ENCODE data around the gene PNPLA3. TPM values are rescaled to one million over a fixed set of nuclear protein-coding genes. Genes with fewer than 3 reads are reported as not detected.

PNPLA3 gene
- total RNA-seq, 1 donor from 2014 or later = 0.93 TPM

DNA sequence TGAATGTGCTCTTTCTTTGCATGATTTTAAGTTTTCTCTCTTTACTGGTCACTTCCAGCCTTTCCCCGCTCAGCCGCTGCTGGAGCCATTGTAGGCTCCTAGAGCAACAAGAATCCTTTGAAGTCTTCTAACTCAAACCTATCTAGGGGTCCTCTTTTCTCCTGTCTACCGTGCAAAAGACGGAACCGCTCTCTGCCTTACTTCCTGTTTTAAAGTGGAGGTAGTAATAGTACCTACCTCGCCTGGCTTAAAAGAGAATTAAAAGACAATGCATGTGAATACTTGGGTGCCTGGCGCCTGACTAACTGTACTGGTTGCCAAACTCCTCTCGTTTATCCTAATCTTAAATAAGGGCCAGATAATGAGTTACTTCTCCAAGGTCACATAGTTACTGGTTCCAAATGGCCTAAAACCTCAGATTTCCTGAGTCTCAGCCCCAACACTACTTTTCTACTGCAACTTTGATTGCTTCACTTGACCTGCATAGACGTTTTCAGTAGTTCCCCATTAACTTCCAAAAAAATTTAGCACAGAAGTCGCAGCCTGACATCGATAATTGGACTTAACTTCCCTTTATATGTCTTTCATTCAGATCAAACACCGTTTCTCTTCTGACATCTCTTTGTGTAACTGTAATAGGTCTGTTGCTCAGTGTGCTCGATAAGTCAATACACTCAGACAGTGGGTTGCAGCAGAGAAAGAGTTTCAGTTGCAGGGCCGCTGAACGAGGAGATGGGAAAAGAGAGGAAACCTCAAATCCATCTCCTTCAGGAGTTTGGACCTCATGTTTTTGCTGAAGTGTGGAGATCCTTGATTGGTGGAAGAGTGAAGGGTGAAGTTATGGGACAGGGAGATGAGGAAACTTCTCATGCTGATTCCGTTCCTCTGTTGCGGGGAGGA is 32.5 kb downstream of the PNPLA3 start:
- no peak for DNase-seq (ENCODE audit: low spot score)

- no peak for DNase-seq (ENCODE audit: low spot score)
These were observed 33.3 kb downstream of the PNPLA3 start for GRCh38 chr22:43956805-43957463.

DNA sequence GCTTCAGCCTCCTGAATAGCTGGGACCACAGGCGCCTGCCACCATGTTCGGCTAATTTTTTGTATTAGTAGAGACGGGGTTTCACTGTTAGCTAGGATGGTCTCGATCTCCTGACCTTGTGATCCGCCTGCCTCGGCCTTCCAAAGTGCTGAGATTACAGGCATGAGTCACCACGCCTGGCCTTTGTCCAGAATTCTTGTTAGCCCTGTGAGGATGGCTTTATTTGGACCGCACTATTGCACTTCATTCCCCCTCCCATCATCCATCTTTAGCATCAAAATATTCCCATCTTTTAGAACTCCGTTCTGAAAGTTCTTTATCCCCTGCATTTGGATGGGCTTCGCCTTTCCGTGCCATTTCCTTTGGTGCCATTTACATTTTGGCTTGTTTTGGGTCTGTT is 34.3 kb downstream of the PNPLA3 start:
- no peak for DNase-seq (ENCODE audit: low spot score)

- DNase-seq (ENCODE audit: low spot score) = no peak
These were observed 40.8 kb downstream of the PNPLA3 start for GRCh38 chr22:43964314-43964857.

DNA sequence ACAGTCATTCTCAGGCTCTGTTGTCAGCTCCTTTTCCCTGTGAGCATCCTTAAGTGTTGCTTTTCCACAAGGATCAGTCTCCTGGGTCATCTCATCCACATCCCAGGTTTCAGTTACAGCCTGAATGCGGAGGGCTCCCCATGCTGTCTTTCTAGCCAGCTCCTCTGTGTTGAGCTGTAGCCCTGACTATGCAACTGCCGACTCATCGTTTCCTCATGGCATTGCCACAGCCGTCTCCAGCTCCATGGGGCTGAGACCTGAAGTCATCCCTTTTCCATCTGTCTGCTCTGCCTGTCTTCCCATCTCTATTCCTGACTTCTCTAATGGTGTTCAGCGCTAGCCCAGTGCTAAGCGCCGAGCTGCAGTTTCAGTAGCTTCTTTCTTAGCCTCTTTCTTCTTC is 43.5 kb downstream of the PNPLA3 start:
- DNase-seq (ENCODE audit: low spot score) = no peak

DNA sequence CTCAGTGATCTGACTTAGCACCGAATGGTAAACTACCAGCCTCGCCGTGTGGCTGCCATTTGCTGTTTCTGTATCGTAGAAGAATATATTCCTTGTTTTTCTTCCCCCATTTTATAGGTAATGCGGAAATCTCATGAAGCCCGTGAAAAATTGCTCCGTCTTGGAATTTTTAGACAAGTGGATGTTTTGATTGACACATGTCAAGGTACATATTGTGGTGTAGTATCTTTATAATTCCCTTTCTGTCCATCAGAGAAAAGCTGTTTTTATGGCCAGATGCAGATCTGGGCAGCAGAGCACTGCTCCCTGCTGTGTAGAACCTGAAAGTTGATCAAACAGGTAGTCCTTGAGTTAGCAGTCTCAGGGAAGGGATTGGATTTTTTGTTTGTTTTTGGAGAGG is 45.0 kb downstream of the PNPLA3 start:
- peak; percentile 43 for DNase-seq (ENCODE audit: low spot score)

DNA sequence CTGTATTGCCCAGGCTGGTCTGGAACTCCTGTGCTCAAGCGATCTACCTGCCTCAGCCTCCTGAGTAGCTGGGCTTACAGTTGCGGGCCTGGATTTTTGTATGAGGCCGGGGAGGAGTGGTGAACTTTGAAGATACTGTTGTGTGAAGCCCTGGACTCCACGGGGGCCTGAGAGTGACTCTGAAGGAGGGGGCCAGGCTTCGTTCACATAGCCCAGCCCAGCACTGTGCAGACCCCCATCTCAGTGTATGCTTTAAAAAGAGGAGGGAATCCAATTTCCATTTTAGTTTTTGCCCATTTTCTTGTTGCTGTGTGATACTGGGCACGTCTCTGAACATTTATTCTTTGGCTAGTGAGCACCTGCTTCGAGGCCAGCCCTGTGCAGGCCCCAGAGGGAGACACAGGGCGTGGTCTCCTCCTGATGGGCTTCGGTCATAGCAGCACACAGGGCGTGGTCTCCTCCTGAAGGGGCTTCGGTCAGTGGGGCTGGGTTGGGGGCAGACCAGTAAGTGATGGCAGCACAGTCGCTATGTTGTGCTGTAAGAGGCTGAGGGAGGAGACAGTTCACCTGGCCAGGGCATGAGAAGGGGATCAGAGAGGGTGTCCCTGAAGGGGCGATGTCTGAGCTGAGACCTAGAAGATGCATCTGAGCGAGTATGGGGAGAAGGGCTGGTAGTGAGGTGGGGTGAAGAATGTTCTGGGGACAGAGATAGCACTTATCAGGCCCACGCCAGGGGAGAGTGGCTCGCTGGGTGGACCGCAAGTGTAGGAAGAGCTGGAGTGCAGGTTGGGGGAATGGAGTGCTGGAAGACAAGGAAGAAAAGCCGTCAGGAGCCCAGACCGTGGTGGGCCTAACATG is 45.6 kb downstream of the PNPLA3 start:
- DNase-seq (ENCODE audit: low spot score) = peak; percentile 71

DNA sequence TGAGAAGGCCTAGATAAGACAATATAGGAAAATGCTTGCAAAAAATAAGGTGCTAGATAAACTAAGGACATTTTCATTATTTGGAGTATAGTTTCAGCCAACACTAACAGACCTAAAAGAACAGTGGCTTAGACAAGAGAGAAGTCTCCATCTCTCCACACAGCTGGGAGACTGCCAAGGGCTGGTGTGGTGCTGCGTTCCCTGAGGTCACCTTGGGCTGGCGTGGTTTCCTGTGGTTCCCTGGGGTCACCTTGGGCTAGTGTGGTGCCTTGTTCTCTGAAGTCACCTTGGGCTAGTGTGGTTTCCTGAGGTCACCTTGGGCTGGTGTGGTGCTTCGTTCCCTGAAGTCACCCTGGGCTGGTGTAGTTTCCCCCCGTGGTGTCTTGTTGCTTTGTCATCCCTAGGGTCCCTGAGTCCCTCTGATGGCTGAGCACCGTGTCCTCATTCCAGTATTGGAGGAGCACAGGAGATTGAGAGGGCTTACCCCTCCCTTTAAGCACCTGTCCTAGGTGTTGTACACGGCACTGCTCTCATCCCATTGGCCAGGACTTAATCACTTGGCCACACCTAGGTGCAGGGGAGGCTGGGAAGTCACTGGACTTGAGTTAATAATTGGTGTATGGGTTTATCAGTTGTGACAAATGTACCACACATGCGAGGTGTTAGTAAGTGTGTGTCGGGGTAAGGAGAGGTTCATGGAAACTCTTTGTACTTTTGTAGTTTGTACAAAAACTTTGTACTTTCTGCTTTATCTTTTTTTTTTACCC is 46.6 kb downstream of the PNPLA3 start:
- peak; percentile 43 for DNase-seq (ENCODE audit: low spot score)

- peak; percentile 41 for DNase-seq (ENCODE audit: low spot score)
These were observed 47.5 kb downstream of the PNPLA3 start for GRCh38 chr22:43971112-43971511.

DNA sequence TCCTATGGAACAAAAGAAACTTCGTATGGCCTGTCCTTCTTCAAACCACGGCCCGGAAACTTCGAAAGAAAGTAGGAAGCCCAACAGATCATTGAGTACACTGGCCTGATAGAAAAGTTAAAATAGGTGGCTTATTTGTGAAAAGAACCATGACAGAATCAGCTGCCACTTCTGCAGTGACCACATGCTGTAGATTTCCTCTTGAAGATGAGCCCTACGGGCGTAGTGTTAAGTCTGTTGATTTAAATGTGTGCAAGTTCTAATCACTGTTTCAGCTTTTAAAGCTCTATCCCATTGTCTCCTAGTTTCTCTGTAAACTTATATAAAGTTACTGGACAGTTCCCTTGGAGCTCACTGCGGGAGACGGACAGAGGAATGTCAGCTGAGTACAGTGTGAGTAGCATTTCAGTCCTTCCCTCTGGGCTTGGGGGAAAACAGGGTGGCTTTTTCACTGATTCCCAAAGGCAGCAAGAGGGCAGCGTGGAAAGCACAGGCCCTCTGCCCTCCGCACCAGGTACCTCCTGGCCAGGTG is 49.4 kb downstream of the PNPLA3 start:
- DNase-seq (ENCODE audit: low spot score) = peak; percentile 39

DNA sequence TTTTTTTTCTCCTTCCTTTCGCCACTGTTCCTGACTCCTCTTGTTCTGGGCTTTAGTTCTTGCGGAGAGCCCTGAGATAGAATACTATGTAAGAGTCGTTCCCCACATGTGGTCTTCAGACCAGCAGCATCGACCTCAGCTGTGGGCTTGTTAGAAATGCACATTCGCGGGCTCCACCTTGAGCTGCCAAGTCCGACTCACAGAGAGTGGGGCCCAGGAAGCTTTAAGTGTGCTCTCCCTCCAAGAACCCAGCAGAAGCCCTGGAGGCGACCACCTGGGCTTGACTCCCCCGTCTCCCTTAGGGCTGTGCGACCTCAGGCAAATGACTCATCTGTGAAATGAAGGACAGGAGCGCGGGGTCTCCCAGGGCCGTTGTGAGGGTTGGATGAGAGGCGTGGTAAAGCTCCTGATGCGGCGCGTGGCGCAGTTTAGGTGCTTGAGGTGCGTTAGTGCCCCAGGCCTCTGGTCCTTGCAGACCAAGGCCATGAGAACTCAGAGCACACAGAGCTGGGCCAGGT is 50.5 kb downstream of the PNPLA3 start:
- DNase-seq (ENCODE audit: low spot score) = peak; percentile 60

DNA sequence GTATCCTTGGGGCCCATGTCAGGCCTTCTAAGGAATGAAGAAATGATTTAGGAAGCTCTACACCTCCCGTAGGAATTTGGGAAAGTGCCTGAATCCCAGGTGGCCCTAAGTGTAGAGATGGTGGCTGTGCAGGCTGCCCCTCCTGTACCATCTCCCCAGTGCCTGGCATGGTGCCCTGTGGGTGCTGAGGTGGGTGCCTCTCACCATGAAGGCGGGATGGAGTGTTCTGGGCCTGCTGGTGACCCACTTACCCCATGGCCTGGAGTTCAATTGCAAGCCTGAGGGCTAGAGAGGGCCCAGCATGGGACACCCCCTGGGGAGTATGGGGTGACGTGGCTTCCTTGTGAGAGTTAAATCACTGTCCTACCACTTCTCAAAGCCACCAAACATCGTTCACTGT is 51.4 kb downstream of the PNPLA3 start:
- peak; percentile 43 for DNase-seq (ENCODE audit: low spot score)

DNA sequence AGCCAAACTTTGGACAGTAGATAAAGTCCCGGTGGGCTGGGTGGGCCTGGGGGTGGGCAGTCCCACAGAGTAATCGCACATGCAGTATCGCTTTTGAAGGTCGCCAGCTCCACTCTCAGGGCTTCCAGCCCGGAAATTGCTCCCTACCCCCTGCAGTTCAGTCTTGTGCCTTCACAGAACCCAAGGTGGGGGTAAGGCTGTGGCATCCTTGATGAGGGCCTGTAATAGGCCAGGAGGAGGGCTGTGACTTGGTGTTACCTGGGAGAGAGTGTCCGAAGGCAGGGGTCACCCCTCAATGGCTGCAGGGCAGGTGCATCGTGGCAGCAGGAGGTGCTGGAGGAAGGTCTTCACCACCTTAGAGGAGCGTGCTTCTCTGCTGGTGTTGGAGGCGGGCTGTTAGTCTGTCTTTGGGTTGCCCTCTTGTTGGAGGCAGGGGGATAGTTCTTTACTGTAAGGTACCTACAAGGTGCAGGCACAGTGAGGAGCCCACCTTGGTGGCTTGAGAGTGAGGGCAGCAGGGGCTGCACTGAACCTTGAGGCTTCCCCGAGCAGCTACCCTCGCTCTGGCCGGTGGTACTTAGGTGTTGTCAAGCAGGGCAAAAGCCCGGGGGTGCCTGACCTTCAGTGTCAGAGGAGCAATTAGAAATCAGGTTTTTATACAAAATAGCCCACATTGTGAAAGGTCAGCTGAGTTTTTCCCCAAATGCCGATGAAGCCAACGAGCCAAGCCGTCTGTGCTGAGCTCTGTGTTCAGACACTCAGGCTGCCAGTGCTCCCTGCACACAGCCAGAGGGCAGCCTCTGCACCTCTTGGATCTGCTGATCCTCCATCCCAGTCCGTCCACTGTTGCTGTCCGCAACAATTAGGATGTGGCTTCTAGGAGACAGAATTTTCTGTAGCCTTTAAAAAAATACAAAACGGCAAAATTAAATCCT is 53.5 kb downstream of the PNPLA3 start:
- DNase-seq (ENCODE audit: low spot score) = peak; percentile 84

DNA sequence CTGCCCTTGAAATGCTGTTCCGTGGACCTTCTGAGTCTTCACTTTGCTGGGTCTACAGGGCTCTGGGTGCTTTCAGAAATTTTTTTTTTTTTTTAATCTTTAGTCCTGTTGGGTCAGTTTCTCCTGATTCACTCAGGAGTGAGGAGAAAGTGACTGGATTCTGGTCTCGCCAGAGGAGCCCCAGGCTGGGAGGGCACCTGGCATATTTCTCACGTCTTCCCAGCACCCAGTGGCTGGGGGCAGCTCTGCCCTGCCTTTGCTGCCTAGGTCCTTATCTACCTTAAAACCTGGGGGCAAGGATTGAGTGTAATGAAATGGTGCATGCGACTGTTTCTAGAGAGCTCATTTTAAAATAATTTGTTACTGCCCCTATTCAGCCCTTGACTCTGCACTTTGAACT is 55.0 kb downstream of the PNPLA3 start:
- DNase-seq (ENCODE audit: low spot score) = peak; percentile 37

GRCh38 chr22:43980579-43980978 is 57.0 kb downstream of the PNPLA3 start:
- peak; percentile 57 for DNase-seq (ENCODE audit: low spot score)

- DNase-seq (ENCODE audit: low spot score) = peak; percentile 53
These were observed 57.4 kb downstream of the PNPLA3 start for GRCh38 chr22:43980996-43981395.

- DNase-seq (ENCODE audit: low spot score) = peak; percentile 41
These were observed 60.2 kb downstream of the PNPLA3 start for GRCh38 chr22:43983808-43984207.

GRCh38 chr22:43985532-43985931 is 61.9 kb downstream of the PNPLA3 start:
- peak; percentile 55 for DNase-seq (ENCODE audit: low spot score)
